Natural killer cell (primary cell): ENCODE measurements around the gene CFAP298. TPM values are rescaled to one million over a fixed set of nuclear protein-coding genes. Genes with fewer than 3 reads are reported as not detected.

ENCODE experiments used
- ATAC-seq, 3 donors: fragments of 150-1000 bp in 2 of 3; fragments of 200-7000 bp in 1 of 3; cut with Tn5 transposase; 1 replicate in 1 of 3; 2 replicates in 2 of 3; pipeline ENCODE4 v1.10.0; 2021; ENCODE audit warnings: mild to moderate bottlenecking in 2 of 3, moderate library complexity in 2 of 3
- DNase-seq, 2 donors: peaks; one replicate each; pipeline versions ENCODE4 v3.0.0 to v3.0.0-alpha.2; 2013 to 2021; ENCODE audit warnings: mixed read lengths in 1 of 2
- H3K27ac ChIP-seq: one replicate; pipeline ENCODE4 v1.5.1; 2013; ENCODE audit warnings: mild to moderate bottlenecking, low read length
- H3K27me3 ChIP-seq: one replicate; pipeline ENCODE4 v1.6.1; 2013; ENCODE audit warnings: low read length; ENCODE audit not compliant: control insufficient read depth, insufficient read depth
- H3K36me3 ChIP-seq: one replicate; pipeline ENCODE4 v1.6.1; 2013; ENCODE audit warnings: low read length; ENCODE audit not compliant: control insufficient read depth, insufficient read depth
- H3K4me1 ChIP-seq: one replicate; pipeline ENCODE4 v1.6.1; 2013; ENCODE audit warnings: low read length; ENCODE audit not compliant: control insufficient read depth, insufficient read depth
- H3K4me3 ChIP-seq: one replicate; pipeline ENCODE4 v1.5.1; 2013; ENCODE audit warnings: low read length
- H3K9me3 ChIP-seq: one replicate; pipeline ENCODE4 v1.6.1; 2013; ENCODE audit warnings: low read length; ENCODE audit not compliant: control insufficient read depth, insufficient read depth
- H3K27ac Mint-ChIP-seq, 2 donors: one replicate each; pipeline ENCODE4 v1.8.0; 2022; ENCODE audit warnings: mild to moderate bottlenecking in 2 of 2, mixed read lengths in 2 of 2, moderate library complexity in 1 of 2
- H3K27me3 Mint-ChIP-seq, 2 donors: one replicate each; pipeline ENCODE4 v1.8.0; 2022; ENCODE audit warnings: low read depth in 2 of 2, mixed read lengths in 2 of 2
- H3K36me3 Mint-ChIP-seq: one replicate; pipeline ENCODE4 v1.8.0; 2022; ENCODE audit warnings: mixed read lengths
- H3K4me1 Mint-ChIP-seq, 2 donors: one replicate each; pipeline ENCODE4 v1.8.0; 2022; ENCODE audit warnings: mixed read lengths in 2 of 2
- H3K4me3 Mint-ChIP-seq: one replicate; pipeline ENCODE4 v1.8.0; 2022; ENCODE audit warnings: mild to moderate bottlenecking, moderate library complexity, mixed read lengths
- H3K9me3 Mint-ChIP-seq, 2 donors: one replicate each; pipeline ENCODE4 v1.8.0; 2022; ENCODE audit warnings: mixed read lengths in 2 of 2
- WGBS: methylation state at CpG from one replicate; pipeline ENCODE4 v1.1.7; 2013; ENCODE audit warnings: missing lambda C conversion rate; ENCODE audit not compliant: insufficient coverage; 5-methylcytosine and 5-hydroxymethylcytosine counted together
- intact Hi-C: fragments of 100-400 bp; cut with micrococcal nuclease; formaldehyde crosslinking; loops from one replicate; pipeline ENCODE4 v1.14.2; 2022
- total RNA-seq, 4 donors: library from RNA; stranded (reverse); fragments of 120-200 nt in 1 of 4; gene quantifications; one replicate each; pipeline versions ENCODE4 v1.2.3 to v1.2.4, GENCODE V29; 2013 to 2022
- TF ChIP-seq, protein P1 (sequence below): fragments of 200-600 bp; IDR thresholded peaks from one replicate; pipeline ENCODE4 v1.8.0; 2022; ENCODE audit warnings: antibody characterized with exemption

The CFAP298 gene
- total RNA-seq, 3 donors from 2014 or later (not counting 1 experiment from before 2014, with no cell fraction given): 16.1 to 23.7 (median 16.8) TPM

DNA sequence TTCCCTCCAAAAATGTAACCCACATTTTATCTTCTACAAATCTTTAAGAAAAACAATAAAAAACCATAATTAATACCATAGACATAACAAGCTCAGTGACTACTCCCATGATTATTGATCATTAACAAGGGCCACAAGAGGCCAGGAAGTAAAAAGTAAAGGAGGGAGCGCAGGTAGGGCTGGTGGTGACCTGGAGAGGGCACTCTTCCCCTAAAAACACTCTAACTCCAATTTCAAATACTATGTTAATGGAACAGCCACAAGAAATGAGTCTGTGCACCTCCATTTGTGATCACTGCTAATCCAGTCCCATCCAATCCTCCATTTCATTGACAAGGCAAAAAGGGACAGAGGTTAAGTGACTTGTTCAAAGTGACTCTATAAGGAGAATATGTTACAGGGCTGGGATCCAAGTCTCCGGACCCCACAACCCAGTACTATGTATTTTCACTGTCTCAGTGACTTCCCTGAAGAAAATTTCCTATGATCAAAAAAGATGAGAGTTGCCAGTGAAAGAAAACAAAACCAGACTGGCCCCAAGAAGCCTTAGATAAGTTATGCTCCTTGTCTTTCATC, 41.2 kb upstream of the CFAP298 start:
- Histone ChIP-seq H3K4me1 (no peaks in the 10 kb centered on the region), H3K4me3 (no peak overlapping the region), H3K36me3 (peaks cover 30% of the 10 kb centered on the region), H3K27ac (no peak overlapping the region), H3K27me3 (no peaks in the 10 kb centered on the region), H3K9me3 (no peaks in the 10 kb centered on the region)
- 88% methylated on average over 1 of the region's 2 CpGs for WGBS
- TF ChIP-seq, protein P1, sequence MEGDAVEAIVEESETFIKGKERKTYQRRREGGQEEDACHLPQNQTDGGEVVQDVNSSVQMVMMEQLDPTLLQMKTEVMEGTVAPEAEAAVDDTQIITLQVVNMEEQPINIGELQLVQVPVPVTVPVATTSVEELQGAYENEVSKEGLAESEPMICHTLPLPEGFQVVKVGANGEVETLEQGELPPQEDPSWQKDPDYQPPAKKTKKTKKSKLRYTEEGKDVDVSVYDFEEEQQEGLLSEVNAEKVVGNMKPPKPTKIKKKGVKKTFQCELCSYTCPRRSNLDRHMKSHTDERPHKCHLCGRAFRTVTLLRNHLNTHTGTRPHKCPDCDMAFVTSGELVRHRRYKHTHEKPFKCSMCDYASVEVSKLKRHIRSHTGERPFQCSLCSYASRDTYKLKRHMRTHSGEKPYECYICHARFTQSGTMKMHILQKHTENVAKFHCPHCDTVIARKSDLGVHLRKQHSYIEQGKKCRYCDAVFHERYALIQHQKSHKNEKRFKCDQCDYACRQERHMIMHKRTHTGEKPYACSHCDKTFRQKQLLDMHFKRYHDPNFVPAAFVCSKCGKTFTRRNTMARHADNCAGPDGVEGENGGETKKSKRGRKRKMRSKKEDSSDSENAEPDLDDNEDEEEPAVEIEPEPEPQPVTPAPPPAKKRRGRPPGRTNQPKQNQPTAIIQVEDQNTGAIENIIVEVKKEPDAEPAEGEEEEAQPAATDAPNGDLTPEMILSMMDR: peak; percentile 24
- no peaks in the 10 kb centered on the region for H3K27me3 Mint-ChIP-seq
- H3K9me3 Mint-ChIP-seq: no peaks in the 10 kb centered on the region
- ATAC-seq (peak in 1 of 3 donors; percentile 52), DNase-seq (peak in 1 of 2 donors; percentile 61)
- peaks cover 8% of the 10 kb centered on the region for H3K36me3 Mint-ChIP-seq
- intact Hi-C loops: no loop called here
- H3K27ac Mint-ChIP-seq: no peak overlapping the region
- no peak overlapping the region for H3K4me3 Mint-ChIP-seq
- no peaks in the 10 kb centered on the region for H3K4me1 Mint-ChIP-seq

- Mint-ChIP-seq H3K9me3 (no peaks in the 10 kb centered on the region), H3K27me3 (no peaks in the 10 kb centered on the region), H3K27ac (no peak overlapping the region), H3K4me3 (no peak overlapping the region), H3K4me1 (no peaks in the 10 kb centered on the region), H3K36me3 (peaks cover 12% of the 10 kb centered on the region)
- TF ChIP-seq, protein P1: no peak
- Histone ChIP-seq H3K4me3 (no peak overlapping the region), H3K36me3 (peaks cover 31% of the 10 kb centered on the region), H3K27me3 (no peaks in the 10 kb centered on the region), H3K4me1 (no peaks in the 10 kb centered on the region), H3K9me3 (no peaks in the 10 kb centered on the region), H3K27ac (no peak overlapping the region)
- intact Hi-C loops: no loop called here
- no peak for DNase-seq
- no peak for ATAC-seq
These were observed 36.0 kb upstream of the CFAP298 start for GRCh38 chr21:32648165-32648564.

DNA sequence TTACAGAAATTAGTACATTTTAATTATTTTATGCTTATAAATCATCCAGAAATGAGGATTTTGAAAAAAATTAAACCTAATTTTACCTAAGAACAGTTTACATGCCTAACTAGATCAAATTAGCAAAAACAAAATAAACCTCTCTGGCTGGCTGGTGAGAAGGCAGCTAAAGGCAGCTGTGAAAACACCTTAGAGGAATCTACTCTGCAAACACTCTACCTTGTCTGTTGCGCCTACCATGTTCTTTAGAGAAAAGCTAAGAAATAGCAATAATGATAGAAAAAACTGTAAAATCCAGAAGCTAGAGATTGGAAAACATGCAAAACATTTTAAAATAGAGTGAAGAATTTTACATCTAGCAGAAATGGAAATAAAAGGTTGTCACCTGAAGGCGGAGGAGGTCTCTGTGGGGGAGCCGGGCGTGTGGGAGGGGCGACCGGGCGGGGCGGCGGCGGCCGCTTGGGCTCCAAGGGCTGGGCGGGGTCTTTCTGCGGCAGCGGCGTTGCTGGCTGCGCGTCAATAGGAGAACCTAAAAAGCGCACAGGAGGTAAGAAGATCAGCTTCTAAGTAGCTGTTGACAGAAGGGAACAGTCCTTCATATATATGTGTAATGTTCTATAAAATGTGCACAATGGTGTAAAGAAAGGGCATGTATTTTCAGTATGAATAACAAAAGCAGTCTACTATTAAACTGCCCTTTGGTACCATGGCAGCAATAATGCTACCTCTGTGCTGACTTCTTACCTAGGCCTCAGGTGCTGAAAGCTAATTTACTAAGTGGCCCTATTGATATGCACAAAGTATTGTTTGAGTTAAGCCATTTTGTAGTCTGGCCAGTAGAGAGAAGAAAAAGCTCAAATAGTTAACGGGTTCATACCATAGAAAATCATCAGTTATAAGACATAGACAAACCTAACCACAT, 33.3 kb upstream of the CFAP298 start:
- DNase-seq (no peak), ATAC-seq (no peak)
- Mint-ChIP-seq H3K27me3 (no peaks in the 10 kb centered on the region), H3K4me3 (no peak overlapping the region), H3K27ac (no peak overlapping the region), H3K4me1 (no peaks in the 10 kb centered on the region), H3K9me3 (no peaks in the 10 kb centered on the region), H3K36me3 (peaks cover 20% of the 10 kb centered on the region)
- no peak overlapping the region for H3K4me3 ChIP-seq
- TF ChIP-seq, protein P1: no peak
- H3K36me3 ChIP-seq: peaks cover 41% of the 10 kb centered on the region
- intact Hi-C loops: no loop called here
- no peaks in the 10 kb centered on the region for H3K9me3 ChIP-seq
- WGBS: 97% methylated on average over 17 of the region's 19 CpGs
- H3K4me1 ChIP-seq: no peaks in the 10 kb centered on the region
- no peaks in the 10 kb centered on the region for H3K27me3 ChIP-seq
- H3K27ac ChIP-seq: no peak overlapping the region
